GM11168 (cell line): ENCODE results near the gene RAET1E.
"Not testable (repeated sequence)": the region's sequence is repeated elsewhere in the genome, so short reads cannot be mapped to it uniquely, and the experiment has no call there.

Experiments used
- in situ Hi-C: fragments of 300-500 bp; cut with MboI; formaldehyde crosslinking; loops from one replicate; pipeline ENCODE4 v1.12.0; 2022; ENCODE audit warnings: low sequenced_read_pairs; ENCODE audit not compliant: unreplicated experiment

RAET1E gene

DNA sequence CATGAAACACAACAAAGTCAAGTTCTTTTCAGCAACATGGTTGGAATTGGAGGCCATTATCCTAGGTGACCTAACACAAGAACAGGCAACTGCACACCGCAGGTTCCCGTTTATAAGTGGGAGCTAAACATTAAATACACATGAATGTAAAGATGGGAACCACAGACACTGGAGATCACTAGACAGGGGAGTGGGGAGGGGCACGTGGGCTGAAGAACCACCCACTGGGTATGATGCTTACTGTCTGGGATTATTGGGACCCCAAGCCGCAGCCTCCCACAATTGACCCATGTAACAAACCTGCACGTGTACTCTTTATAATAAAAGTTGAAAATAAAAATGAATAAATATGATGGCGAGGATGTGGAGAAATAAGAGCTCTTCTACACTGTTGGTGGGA, 33.6 kb upstream of the RAET1E start:
- in situ Hi-C loops = loop anchor here (5.0 kb wide), 1 partner anchor 86 kb away; no protein-coding TSS in a partner anchor

DNA sequence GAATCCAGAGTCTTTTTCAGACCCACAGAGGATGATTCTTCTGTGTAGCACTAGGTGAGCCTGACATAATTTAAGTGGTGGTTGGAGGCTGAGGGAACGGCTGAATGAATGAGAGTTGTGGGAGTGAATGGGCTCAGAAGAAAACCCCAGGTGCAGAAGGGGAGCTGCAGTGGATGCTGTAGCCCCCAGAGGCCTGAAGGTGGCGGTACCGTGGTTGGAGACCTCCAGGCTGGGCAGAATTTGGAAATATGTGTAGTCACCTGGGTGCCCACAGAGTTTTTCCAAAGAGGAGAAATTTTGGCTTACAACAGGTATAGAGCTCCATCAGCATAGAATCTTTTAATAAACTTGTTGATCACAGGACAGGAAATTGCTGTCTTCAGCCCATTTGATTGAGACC, 31.5 kb upstream of the RAET1E start:
- in situ Hi-C loops = no loop called here

GRCh38 chr6:149927025-149927424, 29.1 kb upstream of the RAET1E start:
- in situ Hi-C loops = not testable (repeated sequence)

DNA sequence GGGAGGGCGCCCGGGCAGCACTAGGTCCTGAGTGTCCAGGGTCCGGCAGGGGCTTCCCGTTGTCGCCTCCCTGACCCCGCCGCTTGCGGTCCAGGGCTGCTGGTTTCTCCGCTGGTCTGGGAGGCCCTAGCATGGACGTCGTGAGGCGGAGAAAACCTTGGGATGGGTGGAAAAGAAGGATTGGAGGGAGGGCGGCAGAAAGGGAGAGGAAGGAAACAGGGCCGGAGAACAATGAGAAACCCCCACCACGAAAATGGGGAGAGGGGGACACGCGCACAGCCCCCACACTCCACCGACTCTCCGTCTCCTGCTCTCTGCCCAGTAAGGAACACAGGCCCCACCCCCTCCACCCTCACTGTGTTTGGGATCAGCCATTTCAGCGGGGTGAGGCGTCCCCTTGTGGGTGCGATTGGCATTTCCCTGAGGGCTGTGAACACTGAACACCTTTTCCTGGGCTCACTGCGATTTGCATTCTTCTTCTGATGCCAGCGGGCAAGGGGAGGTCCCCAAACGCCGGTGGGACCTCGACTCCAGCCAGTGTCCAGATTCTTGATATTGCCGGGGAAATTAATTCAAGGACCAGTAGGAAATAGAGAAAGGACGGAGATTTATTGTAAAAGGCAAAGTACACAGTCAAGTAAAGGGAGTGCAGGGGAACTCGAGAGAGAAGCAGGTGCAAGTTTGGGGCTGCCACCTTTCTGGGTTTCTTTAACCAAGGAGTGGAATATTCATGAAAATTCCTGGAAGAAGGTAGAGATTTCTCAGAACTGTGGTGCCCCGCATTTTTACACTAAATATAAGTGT, 28.3 kb upstream of the RAET1E start:
- in situ Hi-C loops = no loop called here

DNA sequence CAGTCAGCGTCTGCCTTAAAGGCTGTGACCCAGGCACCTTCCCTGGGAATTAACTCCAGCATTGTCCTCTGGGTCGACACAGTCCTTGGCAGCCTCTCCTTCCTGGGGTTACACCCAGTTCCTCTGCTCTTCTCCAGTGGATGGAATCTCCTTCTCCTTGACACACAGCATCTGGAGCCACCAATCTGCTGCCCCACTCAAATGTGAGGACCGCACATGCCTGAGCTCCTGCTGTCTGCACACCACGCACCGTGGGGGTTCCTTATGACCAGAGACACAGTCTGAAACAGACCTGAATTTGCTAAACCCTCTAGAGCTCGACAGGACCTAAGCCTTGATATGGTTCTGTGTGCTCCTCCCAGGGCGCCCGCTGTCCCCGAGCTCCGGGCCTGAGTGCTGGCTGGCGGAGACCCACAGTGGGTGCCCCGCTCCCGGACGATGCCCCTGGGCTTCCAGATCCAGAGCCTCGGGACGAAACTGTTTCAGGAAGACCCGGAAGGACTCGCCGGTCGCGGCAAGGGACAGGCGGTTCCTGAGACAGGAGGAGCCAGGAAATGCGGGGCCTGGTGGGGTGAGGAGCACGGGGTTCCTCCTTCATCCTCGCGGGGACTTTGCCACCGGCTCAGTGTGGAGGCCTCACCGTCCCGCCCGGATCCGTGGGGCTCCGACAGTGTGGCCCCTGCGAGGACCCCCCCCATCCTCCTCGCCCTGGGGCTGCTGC, 27.5 kb upstream of the RAET1E start:
- in situ Hi-C loops = no loop called here

DNA sequence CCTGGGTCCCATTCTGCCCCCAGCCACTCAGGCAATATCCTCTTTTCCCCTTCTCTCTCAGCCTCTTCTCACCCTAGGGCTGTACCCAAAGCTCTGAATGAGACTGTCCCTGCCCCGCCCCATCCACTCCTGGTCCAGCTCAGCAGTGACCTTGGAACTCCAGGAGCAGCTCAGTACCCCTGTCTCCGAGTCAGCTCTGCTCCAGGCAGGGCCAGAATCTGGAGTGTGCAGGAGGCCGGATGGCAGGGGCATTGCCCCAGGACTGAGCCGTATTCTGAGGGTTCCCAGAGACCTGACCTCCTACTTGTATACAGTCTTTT, 27.0 kb upstream of the RAET1E start:
- in situ Hi-C loops = no loop called here

- in situ Hi-C loops = no loop called here
Observed at GRCh38 chr6:149924206-149924932, 26.5 kb upstream of the RAET1E start.

DNA sequence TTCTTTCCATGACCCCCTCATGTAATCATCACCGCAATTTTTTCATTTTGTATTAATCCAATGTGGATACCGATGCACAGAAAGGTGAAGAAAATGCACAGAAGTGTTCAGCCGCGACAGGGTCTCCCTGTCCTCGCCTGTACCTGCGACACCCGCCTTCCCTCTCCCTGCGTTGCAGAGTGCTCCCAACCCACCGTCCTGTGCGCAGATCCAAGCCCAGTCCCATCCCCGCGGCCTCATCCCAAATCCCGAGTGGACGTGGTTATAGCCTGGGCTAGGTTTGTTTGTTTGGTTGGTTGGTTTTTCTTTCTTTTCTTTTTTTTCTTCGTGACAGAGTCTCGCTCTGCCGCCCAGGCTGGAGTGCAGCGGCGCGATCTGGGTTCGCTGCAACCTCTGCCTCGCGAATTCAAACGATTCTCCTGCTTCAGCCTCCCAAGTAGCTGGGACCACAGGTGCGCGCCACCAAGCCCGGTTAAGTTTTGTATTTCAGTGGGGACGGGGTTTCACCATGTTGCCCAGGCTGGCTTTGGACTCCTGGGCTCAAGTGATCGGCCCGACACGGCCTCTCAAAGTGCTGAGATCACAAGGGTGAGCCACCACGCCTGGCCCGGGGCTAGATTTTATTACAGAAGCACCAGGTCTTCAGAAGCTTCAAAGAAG, 25.5 kb upstream of the RAET1E start:
- in situ Hi-C loops = no loop called here

- in situ Hi-C loops = no loop called here
Observed at GRCh38 chr6:149922642-149923326, 24.9 kb upstream of the RAET1E start, which contains the start of gene RAET1G. Gene RAET1G (minus strand): TSS chr6:149923121. CDS start chr6:149923010, 111 bp downstream.

GRCh38 chr6:149922091-149922490, 24.2 kb upstream of the RAET1E start:
- in situ Hi-C loops = not testable (repeated sequence)

GRCh38 chr6:149921361-149921760, 23.4 kb upstream of the RAET1E start:
- in situ Hi-C loops = no loop called here

GRCh38 chr6:149919834-149920225, 21.9 kb upstream of the RAET1E start:
- in situ Hi-C loops = no loop called here

GRCh38 chr6:149919126-149919833, 21.4 kb upstream of the RAET1E start:
- in situ Hi-C loops = not testable (repeated sequence)

GRCh38 chr6:149918151-149918905, 20.4 kb upstream of the RAET1E start:
- in situ Hi-C loops = no loop called here

GRCh38 chr6:149917679-149918078, 19.8 kb upstream of the RAET1E start:
- in situ Hi-C loops = no loop called here

- in situ Hi-C loops = no loop called here
Observed at GRCh38 chr6:149915970-149916865, 18.3 kb upstream of the RAET1E start.

DNA sequence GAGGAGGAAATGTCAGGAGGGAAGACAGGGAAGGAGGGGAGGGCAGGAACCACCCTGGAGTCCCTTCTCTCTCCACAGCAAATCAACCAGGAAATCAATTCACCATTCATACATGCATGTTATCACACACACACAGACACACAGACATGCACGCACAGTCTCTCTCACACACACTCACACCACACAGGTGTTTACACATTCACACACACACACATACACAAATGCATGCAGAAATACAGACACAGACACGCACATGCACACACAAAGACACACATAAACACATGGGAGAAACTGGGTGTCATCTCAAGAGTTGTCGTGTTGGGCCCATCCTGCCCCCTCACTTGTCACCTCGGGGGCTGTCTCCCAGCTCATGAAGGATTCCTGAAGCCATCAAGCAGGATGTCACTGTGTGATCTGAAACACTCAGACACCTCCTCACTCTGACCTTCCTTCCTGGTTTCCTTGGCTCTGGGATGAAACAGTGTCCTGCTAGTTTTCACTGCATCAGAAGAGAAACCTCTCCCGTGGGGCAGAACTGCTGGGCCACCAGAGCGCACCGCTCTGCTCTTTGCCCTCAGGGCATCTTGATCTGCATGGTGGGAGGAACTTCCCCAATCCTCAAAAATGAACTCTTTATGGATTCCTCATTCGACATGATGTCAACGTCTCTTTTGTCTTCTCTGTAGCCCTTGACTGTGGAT, 15.8 kb upstream of the RAET1E start:
- in situ Hi-C loops = no loop called here
